GM21423 (cell line): ENCODE results near the gene SIT1.

Experiments used
- ATAC-seq: cut with Tn5 transposase; IDR thresholded peaks from one replicate; pipeline ENCODE4 v1.9.1; 2021; ENCODE audit warnings: mild to moderate bottlenecking, moderate library complexity; ENCODE audit not compliant: unreplicated experiment

SIT1 gene

GRCh38 chr9:35650341-35651158 lies at the start of gene SIT1:
SIT1 (minus strand) TSS chr9:35650931; CDS start chr9:35650853, 78 bp downstream.
- no peak for ATAC-seq

- ATAC-seq = no peak
Observed at GRCh38 chr9:35700031-35700430, 49.3 kb upstream of the SIT1 start.

GRCh38 chr9:35698231-35698630 lies 47.5 kb upstream of the SIT1 start:
- ATAC-seq = no peak

- no peak for ATAC-seq
Observed at GRCh38 chr9:35697486-35697885, 46.8 kb upstream of the SIT1 start.

GRCh38 chr9:35696520-35697215 lies 45.9 kb upstream of the SIT1 start:
- peak; percentile 77 for ATAC-seq

- ATAC-seq = no peak
Observed at GRCh38 chr9:35695943-35696401, 45.2 kb upstream of the SIT1 start.

- ATAC-seq = no peak
Observed at GRCh38 chr9:35691757-35692301, 41.1 kb upstream of the SIT1 start.

GRCh38 chr9:35691334-35691650 lies 40.6 kb upstream of the SIT1 start:
- no peak for ATAC-seq

- ATAC-seq = no peak
Observed at GRCh38 chr9:35690614-35691333, 40.0 kb upstream of the SIT1 start.

GRCh38 chr9:35690294-35690613 lies 39.5 kb upstream of the SIT1 start:
- no peak for ATAC-seq

- ATAC-seq = no peak
Observed at GRCh38 chr9:35689542-35690293, 39.0 kb upstream of the SIT1 start, which contains the start of gene TPM2. TPM2 (minus strand) TSS chr9:35689925; CDS start chr9:35689817, 108 bp downstream.

GRCh38 chr9:35688558-35689541 lies 38.1 kb upstream of the SIT1 start:
- no peak for ATAC-seq

- ATAC-seq = no peak
Observed at GRCh38 chr9:35687972-35688557, 37.3 kb upstream of the SIT1 start.

- ATAC-seq = no peak
Observed at GRCh38 chr9:35687306-35687705, 36.6 kb upstream of the SIT1 start.

- ATAC-seq = no peak
Observed at GRCh38 chr9:35686222-35687203, 35.8 kb upstream of the SIT1 start.

GRCh38 chr9:35685506-35685905 lies 34.8 kb upstream of the SIT1 start:
- no peak for ATAC-seq

- no peak for ATAC-seq
Observed at GRCh38 chr9:35684921-35685320, 34.2 kb upstream of the SIT1 start.

GRCh38 chr9:35683323-35683722 lies 32.6 kb upstream of the SIT1 start:
- no peak for ATAC-seq
